NCI-H1092 treated with DMSO at 0.1 percent for 48 hours (cell line): ENCODE data around the gene THRSP.
"Not testable (repeated sequence)": the region's sequence is repeated elsewhere in the genome, so short reads cannot be mapped to it uniquely, and the experiment has no call there.

Source experiments
- DNase-seq: peaks from one replicate; lab custom pipeline; 2025; lab: John Stamatoyannopoulos, UW

Gene THRSP, protein sequence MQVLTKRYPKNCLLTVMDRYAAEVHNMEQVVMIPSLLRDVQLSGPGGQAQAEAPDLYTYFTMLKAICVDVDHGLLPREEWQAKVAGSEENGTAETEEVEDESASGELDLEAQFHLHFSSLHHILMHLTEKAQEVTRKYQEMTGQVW

DNA sequence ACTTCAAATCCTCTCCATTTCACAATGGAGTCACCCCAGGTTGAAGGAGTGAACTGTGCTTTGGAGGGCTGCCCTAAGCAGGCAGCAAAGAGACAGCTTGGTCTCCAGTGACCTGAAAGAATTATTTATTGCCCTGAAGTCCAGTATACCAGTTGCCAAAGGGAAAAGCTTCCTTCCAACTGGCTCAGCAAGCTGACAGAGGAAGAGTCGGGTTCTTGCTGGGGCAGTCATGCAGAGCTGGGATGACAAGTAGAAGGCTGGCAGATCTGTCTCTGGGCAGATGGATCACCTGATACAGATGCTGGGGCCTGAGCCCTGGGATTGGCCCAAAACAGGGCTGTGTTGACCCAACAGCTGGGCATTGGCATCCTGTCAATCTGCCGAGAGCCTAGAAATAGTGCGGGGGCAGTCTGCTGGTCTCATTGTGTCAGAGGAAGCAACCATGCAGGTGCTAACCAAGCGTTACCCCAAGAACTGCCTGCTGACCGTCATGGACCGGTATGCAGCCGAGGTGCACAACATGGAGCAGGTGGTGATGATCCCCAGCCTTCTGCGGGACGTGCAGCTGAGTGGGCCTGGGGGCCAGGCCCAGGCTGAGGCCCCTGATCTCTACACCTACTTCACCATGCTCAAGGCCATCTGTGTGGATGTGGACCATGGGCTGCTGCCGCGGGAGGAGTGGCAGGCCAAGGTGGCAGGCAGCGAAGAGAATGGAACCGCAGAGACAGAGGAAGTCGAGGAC, at the start of gene THRSP:
Gene THRSP (plus strand): TSS at position 422 of the 742 bp plus-strand sequence. CDS start 21 bp downstream, at position 443.
- no peak for DNase-seq

DNA sequence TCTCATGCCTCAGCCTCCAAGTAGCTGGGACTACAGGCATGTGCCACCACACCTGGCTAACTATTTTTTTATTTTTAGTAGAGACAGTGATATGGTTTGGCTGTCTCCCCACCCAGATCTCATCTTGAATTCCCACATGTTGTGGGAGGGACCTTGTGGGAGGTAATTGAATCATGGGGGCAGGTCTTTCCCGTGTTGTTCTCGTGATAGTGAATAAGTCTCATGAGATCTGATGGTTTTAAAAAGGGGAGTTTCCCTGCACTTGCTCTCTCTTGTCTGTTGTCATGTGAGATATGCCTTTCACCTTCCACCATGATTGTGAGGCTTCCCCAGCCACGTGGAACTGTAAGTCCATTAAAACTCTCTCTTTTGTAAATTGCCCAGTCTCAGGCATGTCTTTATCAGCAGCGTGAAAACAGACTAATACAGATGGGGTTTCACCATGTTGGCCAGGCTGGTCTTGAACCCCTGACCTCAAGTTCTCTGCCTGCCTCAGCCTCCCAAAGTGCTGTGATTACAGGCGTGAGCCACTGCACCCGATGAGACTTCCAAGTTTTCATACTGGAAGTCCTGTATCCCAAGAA, 48.6 kb upstream of the THRSP start:
- not testable (repeated sequence) for DNase-seq

DNA sequence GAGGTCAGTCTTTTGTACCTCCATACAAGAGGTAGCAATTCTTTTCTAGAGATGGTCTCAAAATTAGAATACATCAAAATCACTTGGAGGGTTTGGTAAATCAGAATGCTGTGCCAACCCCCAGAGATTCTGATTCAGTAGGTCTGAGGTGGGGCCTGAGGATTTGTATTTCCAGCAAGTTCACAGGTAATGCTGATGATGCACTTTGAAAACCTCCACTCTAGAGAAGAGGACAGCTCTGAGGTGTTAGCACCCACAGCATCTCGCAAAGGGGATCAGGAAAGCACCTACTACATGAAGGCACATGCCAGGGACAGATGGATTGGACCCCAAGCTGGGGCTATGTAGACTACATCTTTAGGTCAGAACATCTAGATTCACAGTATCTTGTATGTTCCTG, 47.8 kb upstream of the THRSP start:
- DNase-seq: no peak

DNA sequence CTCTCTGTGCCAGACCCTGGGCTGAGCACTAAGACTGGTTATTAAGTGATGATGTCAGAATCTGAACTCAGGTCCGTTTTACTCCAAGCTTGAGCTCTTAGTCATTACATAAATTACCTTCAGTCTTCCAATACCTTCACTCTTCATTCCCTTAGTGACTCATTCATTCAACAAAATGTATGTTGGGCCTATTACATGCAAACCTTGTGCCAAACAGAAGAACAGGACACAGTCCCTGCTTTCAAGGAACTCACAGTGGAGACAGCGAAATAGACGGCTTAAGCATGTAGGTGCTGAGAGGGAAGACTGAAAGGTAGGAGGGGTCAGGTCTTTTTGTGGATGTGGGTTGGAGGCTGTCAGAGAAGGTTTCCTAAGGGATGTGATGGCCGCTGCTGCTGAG, 43.9 kb upstream of the THRSP start:
- DNase-seq: no peak

DNA sequence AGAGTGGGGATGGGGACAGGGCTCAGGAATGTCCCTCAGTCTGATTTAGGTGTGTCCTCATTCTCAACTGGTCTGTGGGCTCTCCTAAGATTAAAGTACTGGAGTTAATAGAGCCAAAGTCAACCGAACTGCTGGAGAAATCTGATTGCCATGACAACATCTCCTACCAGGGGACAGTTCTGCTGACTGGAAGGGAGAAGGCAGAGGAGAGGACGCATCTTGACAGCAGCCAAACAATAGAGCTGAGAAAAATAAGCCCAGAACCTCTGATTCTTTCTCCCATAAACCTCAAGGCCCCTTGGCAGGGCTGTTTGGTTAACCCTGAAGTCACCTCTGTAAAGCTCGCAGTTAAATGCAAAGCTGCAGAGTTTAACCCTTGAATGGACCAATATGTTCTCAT, 43.4 kb upstream of the THRSP start:
- no peak for DNase-seq

DNA sequence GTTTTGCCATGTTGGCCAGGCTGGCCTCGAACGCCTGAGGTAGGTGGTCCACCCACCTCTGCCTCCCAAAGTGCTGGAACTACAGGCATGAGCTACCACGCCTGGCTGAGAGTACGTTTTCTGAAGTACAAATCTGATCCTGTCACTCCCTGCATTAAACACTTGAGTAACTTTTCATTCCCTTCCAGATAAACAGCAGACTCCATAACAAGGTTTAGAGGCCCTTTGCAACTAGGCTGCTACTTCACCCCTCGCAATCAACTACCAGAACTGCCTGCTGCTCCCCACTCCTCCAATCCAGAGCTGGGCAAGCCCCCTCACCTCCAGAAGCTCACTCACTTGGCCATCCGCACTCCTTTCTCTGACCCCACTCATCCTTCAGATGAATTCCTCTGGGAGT, 42.0 kb upstream of the THRSP start:
- DNase-seq: no peak

DNA sequence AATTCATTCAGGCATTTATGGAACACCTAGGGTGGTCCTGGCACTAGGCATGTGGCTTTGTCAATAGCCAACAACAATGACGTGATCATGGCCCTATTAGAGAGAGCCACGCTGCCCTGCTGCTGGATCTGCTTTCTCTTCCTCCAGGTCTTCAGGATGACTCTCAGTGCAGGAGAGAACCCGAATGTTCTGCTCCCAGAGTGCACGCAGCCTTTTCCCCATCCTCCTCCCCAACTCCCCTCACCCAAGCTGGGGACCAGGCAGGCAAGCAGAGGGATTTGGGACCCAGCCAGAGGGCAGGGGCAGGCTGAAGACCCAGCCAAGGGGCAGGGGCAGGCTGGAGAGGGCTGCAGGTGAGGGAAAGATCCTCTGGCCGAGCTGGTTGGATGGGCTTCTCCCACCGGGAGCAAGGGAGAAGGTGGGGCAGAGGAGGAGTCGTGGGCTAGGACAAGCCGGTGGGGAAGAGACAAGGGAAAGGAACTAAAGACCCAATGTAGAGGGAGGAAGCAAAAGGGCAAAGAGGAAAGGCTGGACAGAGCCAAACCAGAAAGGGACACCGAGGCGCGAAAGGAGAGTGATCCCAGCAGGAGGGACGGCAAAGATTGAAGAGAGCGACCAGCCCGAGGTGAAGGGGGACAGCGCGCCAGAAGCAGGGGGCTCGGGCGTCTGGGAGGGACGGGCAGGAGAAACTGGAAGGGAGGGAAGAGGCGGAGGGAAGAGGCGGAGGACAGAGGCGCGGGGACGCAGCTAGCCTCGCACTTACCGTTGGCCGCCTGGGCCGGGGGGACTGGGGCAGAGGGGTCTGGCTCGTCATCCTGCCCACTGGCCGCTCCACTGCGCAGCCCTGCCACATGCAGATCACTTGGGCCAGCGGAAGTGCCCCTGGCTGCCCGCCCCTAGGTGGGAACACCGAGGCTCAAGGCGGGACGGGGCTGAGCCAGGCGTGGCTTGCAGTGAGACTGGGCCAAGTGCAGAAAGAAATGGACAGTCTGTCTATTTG, 41.0 kb upstream of the THRSP start, which contains the start of gene KCTD14:
Gene KCTD14 (minus strand): TSS at position 880 of the 1,000 bp plus-strand sequence. CDS start 27 bp downstream, at position 853.
- DNase-seq: peak; percentile 75

DNA sequence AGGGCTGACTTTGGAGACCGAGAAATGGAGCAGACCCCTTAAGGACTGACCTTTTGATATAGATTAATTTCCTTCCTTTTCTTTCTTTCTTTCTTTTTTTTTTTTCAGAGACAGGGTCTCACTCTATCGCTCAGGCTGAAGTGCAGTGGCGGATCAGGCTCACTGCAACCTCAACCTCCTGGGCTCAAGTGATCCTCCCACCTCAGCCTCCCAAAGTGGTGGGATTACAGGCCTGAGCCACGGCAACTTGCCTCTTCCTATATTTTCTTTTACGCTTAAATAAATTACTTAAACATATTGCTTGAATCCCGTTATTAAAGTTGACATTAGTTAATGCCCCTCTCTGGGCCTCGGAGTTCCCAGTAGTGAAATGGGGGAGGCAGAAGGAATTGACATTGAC, 40.2 kb upstream of the THRSP start:
- no peak for DNase-seq

DNA sequence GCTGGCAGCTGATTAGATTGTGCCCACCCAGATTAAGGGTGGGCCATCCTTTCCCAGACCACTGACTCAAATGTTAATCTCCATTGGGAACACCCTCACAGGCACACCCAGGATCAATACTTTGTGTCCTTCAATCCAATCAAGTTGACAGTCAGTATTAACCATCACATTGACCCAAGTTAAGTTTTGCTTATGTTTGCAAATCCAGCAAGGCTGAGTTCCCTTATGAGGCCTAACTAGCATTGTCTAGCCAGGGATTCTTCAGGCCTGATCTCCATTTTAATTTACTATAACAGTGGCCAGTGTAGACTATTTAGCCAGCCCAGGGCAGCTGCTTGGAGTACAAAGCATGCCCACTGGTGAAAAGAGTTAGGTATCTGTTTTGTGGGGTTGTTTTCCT, 38.3 kb upstream of the THRSP start:
- DNase-seq: no peak

DNA sequence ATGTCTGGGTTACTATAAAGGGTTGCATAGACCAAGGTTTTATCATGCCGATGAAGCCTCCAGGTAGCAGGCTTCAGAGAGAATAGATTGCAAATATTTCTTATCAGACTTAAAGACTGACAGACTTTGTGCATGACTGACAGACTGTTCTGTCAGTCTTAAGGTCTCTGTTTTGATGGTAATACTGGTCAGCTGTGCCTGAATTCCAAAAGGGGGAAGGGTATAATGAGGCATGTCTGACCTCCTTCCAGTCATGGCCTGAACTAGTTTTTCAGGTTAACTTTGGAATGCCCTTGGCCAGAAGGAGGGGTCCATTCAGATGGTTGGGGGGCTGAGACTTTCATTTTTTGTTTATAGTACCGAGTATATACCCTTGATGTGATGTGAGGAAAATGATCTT, 35.9 kb upstream of the THRSP start:
- DNase-seq: no peak

DNA sequence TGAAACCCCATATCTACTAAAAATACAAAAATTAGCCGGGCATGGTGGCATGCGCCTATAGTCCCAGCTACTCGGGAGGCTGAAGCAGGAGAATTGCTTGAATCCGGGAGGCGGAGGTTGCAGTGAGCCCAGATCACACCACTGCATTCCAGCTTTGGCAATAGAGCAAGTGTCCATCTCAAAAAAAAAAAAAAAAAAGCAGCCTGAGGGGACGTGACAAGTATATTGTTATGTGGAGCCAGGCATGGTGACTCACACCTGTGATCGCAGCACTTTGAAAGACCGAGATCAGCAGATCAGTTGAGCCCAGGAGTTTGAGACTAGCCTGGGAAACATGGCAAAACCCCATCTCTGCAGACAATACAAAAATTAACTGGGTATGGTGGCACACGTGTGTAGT, 35.2 kb upstream of the THRSP start:
- DNase-seq: not testable (repeated sequence)

DNA sequence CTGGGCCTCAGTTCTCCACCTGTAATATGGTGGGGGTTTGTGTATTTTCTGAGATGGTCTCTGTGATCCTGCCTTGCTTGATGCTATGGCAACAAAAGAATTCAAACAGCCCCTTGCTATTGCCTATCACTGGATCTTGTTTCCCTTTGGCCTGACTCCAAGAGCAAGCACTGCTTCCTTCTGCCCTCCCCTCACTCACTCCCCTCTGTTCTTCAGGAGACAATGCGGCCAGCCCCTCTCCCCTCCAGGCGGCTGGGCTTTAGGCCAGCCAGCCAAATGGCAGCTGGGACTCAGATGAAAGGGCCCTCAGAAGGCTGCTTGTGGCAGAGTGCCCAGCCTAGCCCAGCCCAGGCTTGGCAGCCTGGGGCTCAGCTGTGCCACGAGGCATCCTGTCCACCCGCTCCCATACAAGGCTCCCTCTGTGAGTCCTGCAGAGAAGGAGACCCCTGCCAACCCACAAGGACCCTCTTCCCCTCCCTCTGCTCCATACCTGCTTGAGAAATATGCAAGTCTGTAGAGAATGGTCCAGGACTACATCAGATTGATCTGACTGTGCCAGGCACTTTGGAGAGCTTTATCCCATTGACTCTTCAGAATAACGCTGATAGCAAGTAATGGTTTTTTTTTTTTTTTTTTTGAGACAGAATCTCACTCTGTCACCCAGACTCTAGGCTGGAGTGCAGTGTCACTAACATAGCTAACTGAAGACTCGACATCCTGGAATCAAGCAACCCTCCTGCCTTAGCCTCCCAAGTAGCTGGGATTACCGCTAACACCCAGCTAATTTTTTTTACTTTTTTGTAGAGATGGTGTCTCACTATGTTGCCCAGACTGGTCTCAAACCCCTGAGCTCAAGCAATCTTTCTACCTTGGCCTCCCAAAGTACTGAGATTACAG, 33.0 kb upstream of the THRSP start:
- DNase-seq: peak; percentile 100

DNA sequence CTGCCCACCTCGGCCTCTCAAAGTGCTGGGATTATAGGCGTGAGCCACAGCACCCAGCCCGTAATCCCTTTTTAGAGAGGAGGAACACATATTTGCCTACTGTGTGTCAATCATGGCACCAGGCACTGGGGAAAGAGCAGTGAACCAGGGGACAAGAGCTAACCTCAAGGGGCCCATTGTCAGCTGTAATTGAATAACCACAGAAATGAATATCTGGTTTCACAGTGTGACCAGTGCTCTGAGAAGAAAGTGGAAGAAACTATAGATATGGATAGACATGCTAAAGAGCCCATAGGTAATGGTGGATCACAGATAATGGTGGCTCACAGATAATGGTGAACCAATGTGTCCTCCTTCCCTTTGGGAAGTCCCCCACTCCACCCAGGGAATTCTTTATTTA, 32.0 kb upstream of the THRSP start:
- peak; percentile 38 for DNase-seq

DNA sequence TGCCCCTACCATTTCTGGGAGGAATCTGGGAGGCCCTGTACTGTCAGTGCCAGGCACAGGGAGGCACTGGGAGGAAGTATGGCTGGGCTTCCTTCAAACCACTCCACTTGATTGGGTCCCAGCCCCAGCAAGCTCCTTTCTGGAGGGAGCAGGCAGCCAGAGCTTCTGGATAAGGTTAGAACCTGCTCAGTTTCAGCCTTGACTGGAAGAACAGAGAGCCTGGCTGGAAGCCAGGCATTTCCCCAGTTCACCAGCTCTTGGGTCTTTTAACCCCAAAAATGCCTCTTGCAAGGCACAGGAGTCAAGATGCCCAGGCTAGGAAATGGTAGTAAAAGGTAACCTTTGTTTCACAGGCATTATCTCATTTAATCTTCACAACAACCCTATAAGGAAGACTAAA, 31.6 kb upstream of the THRSP start:
- DNase-seq: peak; percentile 38

DNA sequence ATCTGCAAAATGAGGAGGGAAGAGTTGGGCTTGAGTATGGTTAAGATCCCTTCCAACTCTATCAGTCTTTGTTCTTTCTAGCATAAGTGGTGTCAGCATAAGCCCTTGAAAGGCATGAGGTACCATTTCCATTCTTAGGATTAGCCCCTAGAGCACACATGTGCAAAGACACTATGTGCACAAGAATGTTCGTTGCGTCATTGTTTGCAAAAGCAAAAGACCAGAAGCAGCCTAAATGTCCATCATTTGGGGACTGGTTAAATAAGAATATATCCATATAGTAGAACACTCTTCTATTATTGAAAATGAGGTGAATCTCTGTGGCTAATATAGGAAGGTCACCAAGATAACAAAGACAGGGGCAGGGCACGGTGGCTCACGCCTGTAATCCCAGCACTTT, 30.6 kb upstream of the THRSP start:
- DNase-seq: no peak

DNA sequence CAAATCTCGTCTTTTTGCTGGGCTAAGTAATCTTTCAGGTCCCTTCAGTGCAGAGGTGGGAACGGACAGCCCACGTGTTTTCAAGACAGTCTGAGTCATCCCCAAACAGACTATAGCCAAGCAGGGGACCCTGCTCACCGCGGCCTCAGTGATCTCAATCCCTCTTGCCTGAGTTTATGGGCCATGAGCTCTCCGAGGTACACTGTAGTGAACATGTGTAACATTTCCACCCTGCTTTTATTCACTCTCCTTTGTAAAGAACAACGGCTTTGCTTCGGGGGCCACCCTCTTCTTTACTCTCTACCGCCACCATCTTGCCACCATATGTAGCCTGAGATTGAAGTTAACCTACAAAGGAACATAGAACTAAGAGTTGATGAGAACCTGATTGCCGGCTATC, 29.0 kb upstream of the THRSP start:
- no peak for DNase-seq

DNA sequence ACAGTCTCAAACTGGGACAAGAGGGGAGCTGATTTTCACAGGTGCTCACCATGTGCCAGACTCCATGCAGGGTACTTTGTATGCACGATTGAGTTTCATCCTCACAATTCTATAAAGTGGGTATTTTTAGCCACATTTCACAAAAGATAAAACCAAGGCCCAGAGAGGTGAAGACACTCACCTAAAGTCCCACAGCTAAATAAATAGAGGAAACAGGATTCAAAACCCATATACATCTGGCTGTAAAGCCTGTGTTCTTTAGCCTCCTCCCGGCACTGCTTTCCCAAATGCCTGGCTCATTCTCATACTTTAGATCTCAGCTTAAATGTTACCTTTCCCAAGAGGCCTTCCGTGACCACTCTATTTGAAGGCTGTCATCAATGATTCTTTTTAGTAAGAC, 27.3 kb upstream of the THRSP start:
- no peak for DNase-seq

DNA sequence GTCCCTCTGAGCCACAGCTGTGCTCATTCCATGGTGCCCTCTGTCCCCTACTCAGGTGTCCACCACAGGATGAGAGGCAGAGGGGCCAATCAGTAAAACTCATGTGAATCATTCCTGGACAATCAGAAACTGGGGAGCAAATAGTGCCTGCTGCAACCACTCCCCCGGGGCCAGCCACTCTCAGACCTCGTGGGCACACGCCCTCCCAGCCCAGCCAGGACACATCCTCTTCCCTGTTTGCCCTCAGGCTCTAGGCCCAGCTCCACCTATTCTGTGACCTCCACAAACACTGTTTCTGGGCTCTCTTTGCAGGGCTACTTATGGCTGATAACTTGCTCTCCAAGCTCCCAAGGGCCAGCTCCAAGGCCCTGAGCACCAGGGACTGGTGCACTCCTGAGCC, 26.6 kb upstream of the THRSP start:
- peak; percentile 47 for DNase-seq

DNA sequence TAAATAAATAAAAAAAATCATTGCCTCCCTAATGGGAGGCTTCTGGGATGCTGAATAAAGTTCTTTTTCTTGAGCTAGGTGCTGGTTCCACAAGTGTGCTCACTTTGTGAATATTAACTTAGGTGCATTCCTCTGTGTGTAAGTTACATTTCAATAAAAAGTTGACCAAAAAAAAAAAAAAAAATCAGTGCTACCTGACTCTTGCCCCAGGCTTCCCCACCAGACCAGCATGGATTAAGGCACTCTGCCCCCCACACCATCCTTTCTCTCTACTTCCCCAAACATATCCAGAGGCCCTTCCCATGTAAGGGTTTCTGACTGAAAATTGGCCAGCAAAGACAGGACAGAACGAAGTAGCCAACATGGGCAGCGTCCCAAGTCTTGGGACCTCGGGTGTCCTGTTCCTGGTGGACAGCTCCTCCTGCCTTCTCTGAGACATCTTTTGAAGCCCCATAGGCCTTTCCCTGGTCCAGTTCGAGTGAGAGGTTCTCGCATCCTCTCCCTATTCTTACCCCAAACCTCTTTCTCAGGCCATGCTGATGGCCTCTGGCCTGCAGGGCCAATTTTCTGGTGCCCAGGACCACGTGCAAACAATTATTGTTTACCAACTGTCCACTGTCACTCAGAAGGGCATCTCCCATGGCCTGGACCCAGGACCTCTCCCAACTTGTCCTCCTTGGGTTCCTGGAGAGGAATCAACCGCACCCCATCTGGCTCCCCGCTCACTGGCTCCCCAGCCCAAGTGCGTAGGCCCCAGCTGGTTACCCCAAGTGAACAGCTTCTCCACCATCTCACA, 25.6 kb upstream of the THRSP start:
- no peak for DNase-seq

DNA sequence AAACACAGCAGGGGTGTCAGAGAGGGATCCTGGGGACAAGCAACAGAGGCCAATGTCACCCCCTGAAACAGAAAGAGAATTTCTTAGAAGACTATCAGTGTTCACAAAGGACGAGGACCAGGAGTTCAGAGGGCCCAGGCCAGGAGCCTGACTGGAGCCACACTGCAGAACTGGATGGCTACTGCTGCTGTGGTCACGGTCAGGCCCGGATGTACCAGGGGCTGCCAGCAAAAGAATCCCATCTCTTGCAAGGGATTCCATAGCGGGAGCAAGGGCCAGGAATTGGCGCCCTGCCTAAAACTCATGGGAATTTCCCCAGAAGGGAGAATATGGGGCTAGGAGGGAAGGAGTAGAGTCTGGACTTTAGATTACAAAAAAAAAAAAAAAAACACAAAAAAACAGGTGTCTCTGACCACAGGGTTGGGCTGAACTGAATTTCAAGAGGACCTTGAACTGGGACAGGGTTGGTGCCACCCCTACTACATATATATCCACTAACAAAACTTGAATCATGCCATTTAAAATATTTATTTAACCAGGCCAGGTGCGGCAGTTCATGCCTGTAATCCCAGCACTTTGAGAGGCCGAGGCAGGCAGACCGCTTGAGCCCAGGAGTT, 24.9 kb upstream of the THRSP start:
- no peak for DNase-seq
